ENCODE data around the gene FBXO46.

FBXO46 gene

GRCh38 chr19:45681391-45682015 lies 49.2 kb downstream of the FBXO46 start:
- ATAC-seq = peak; percentile 79 to 81

GRCh38 chr19:45677351-45678230 lies 53.1 kb downstream of the FBXO46 start:
- peak; percentile 61 to 66 for ATAC-seq

- ATAC-seq = peak; percentile 55 to 57
Measured at GRCh38 chr19:45676851-45677263, 53.8 kb downstream of the FBXO46 start.

GRCh38 chr19:45674946-45675345 lies 55.8 kb downstream of the FBXO46 start:
- no peak for ATAC-seq

- no peak for ATAC-seq
Measured at GRCh38 chr19:45670670-45671453, 59.8 kb downstream of the FBXO46 start.

- no peak for ATAC-seq
Measured at GRCh38 chr19:45668342-45668871, 62.3 kb downstream of the FBXO46 start.

- peak; percentile 97 to 98 for ATAC-seq
Measured at GRCh38 chr19:45667620-45668341, 62.9 kb downstream of the FBXO46 start, which contains the start of gene GIPR. TSS of gene GIPR (plus strand) at chr19:45668221. CDS start at chr19:45669521, 1,300 bp downstream.

GRCh38 chr19:45664575-45664974 lies 66.1 kb downstream of the FBXO46 start:
- no peak for ATAC-seq

- ATAC-seq = no peak
Measured at GRCh38 chr19:45663800-45664199, 66.9 kb downstream of the FBXO46 start.

- ATAC-seq = no peak
Measured at GRCh38 chr19:45660636-45661035, 70.1 kb downstream of the FBXO46 start.

All from activated CD4-positive, CD25-positive, alpha-beta regulatory T cell treated with anti-CD3 and anti-CD28 coated beads, Interleukin-2, amount 50 U/mL, for 24 hours (primary cell).